RWPE1 (cell line): ENCODE results near the gene BAG1.

Experiments used
- CTCF ChIA-PET: fragments of 350-600 bp; sonication (Branson Sonifier 250); formaldehyde crosslinking; extraction: SDS; loops from one replicate; lab custom pipeline; 2021; lab: Yijun Ruan, JAX
- POLR2A ChIA-PET: fragments of 400-600 bp; formaldehyde crosslinking; extraction: SDS; loops from one replicate; lab custom pipeline; 2020; ENCODE audit warnings: antibody characterized with exemption; ENCODE audit not compliant: low non-redundant PET; lab: Yijun Ruan, JAX
- DNase-seq: peaks from one replicate; pipeline ENCODE4 v3.0.0; 2012; ENCODE audit warnings: low spot score
- H3K27ac ChIP-seq: fragments of 450-650 bp; 2 replicates; pipeline ENCODE4 v1.5.1; 2017
- CTCF ChIP-seq: fragments of 450-650 bp; conservative IDR thresholded peaks from 2 replicates; pipeline ENCODE4 v1.5.1; 2017; ENCODE audit warnings: low read depth, mild to moderate bottlenecking

BAG1 gene

DNA sequence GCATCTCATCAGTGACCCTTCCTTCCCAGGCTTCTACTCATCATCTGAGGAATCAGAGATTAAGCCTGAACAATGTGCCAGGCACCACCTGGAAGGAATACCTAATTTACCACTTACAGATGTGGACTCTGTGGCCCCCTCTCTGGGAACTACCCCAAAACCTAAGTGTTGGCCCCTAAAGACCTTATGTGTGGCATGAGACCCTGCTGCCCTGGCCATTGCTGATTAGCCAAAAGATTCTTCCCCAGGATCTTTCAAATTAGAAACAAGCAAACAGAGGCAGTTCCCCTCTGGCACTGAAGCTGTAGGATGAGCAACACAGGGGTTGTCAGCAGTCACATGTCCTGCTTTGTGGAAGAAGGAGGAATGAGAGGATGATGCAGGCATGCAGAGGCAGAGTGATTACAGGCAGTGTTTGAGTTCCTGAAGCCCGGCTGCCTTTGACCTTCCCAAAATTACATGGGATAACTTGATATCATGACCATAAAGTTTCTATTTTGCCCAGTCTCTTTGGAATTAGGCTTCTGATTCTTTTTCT is 14.0 kb downstream of the BAG1 start:
- DNase-seq, result peak; percentile 57
- CTCF ChIA-PET, result no interaction called here
- peak overlapping the region; percentile 70 for H3K27ac ChIP-seq
- no peak for TF ChIP-seq CTCF
- POLR2A ChIA-PET, result no interaction called here

- CTCF ChIA-PET, result no interaction called here
- H3K27ac ChIP-seq, result peak overlapping the region; percentile 70; the same call in 1 of the 2 replicates
- no peak for TF ChIP-seq CTCF
- POLR2A ChIA-PET, result no interaction called here
- no peak for DNase-seq
These were observed 14.5 kb downstream of the BAG1 start for GRCh38 chr9:33249983-33250382.

GRCh38 chr9:33249087-33249658 is 15.3 kb downstream of the BAG1 start:
- ChIA-PET POLR2A (no interaction called here), CTCF (no interaction called here)
- DNase-seq, result no peak
- H3K27ac ChIP-seq, result peak overlapping the region; percentile 9
- no peak for TF ChIP-seq CTCF

DNA sequence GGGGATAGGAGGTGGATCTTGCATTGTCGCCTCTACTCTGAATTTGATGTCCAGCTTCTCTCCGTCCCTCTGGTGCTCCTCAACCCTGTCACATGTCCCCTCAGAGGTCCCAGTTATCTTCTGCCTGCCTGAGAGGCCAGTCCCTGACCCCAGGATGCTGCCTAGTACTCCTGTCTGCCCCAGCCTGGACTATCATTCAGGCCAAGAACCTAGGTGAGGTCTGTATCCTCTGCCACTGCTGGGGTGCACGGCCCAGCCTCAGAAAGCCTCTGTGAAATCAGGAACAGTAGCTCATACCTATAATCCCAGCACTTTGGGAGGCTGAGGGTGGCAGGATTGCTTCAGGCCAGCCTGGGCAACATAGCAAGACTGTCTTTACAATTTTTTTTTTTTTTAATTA is 15.9 kb downstream of the BAG1 start:
- TF ChIP-seq CTCF, result no peak
- ChIA-PET CTCF (interaction anchor here (1.0 kb wide), 1 partner anchor 16 kb away, joined by 3 read pairs; no protein-coding TSS in a partner anchor), POLR2A (no interaction called here)
- DNase-seq, result no peak
- peak overlapping the region; percentile 9 for H3K27ac ChIP-seq

- TF ChIP-seq CTCF, result no peak
- peak overlapping the region; percentile 1; the same call in 1 of the 2 replicates for H3K27ac ChIP-seq
- ChIA-PET CTCF (interaction anchor here (0.7 to 0.9 kb wide), 2 partner anchors 14 to 57 kb away, joined by 3 to 4 read pairs; no protein-coding TSS in a partner anchor), POLR2A (interaction anchor here (0.6 kb wide), 1 partner anchor 149 kb away, joined by 3 read pairs; no protein-coding TSS in a partner anchor)
- DNase-seq, result no peak
These were observed 18.1 kb downstream of the BAG1 start for GRCh38 chr9:33246269-33246860.

- DNase-seq, result no peak
- H3K27ac ChIP-seq, result no peak overlapping the region
- CTCF ChIA-PET, result no interaction called here
- POLR2A ChIA-PET, result no interaction called here
- no peak for TF ChIP-seq CTCF
These were observed 19.2 kb downstream of the BAG1 start for GRCh38 chr9:33245341-33245740.
